Ascending aorta (tissue), 2 donors: Measurements from ENCODE around the gene SORT1. TPM values are rescaled to one million over a fixed set of nuclear protein-coding genes. Genes with fewer than 3 reads are reported as not detected.

Experiments used
- DNase-seq, 2 donors: peaks; one replicate each; pipeline ENCODE4 v3.0.0-alpha.2; 2019; ENCODE audit warnings: low spot score in 2 of 2
- H3K27ac ChIP-seq, 2 donors: fragments of 200-600 bp; sonication (generic); one replicate each; pipeline ENCODE4 v1.5.1; 2016 to 2017; ENCODE audit warnings: mild to moderate bottlenecking in 1 of 2
- H3K27me3 ChIP-seq: fragments of 200-600 bp; sonication (generic); one replicate; pipeline ENCODE4 v1.5.1; 2017
- H3K36me3 ChIP-seq, 2 donors: fragments of 200-600 bp; sonication (generic); one replicate each; pipeline ENCODE4 v1.5.1; 2016
- H3K4me1 ChIP-seq, 2 donors: fragments of 200-600 bp; sonication (generic); one replicate each; pipeline ENCODE4 v1.5.1; 2016 to 2017; ENCODE audit warnings: mild to moderate bottlenecking in 1 of 2
- H3K4me3 ChIP-seq, 2 donors: fragments of 200-600 bp; sonication (generic); one replicate each; pipeline ENCODE4 v1.5.1; 2016 to 2017; ENCODE audit warnings: mild to moderate bottlenecking in 1 of 2
- H3K9me3 ChIP-seq, 2 donors: fragments of 200-600 bp; sonication (generic); one replicate each; pipeline ENCODE4 v1.5.1; 2016
- CTCF ChIP-seq, 3 experiments: fragments of 200-600 bp in 2 of 3; fragments of 450-650 bp in 1 of 3; sonication (generic) in 2 of 3; IDR thresholded peaks; one replicate each; pipeline ENCODE4 v1.5.1; 2016 to 2019; ENCODE audit warnings: antibody characterized with exemption in 3 of 3, mild to moderate bottlenecking in 1 of 3, moderate library complexity in 1 of 3
- intact Hi-C: fragments of 100-400 bp; cut with DNase I; formaldehyde crosslinking; loops from one replicate; pipeline ENCODE4 v1.15.1; 2023
- total RNA-seq: library from RNA; depleted of rRNA; stranded (reverse); fragments of >200 nt; gene quantifications from one replicate; pipeline ENCODE4 v1.1.0, GENCODE V29; 2016

SORT1 gene
- total RNA-seq, 1 donor from 2014 or later, result 111 TPM

- Histone ChIP-seq H3K4me3 (no peak overlapping the region), H3K27ac (no peak overlapping the region), H3K9me3 (peaks cover 0 to 25% of the 10 kb centered on the region in 2 donors), H3K36me3 (peaks cover 89 to 97% of the 10 kb centered on the region in 2 donors), H3K27me3 (no peaks in the 10 kb centered on the region), H3K4me1 (no peaks in the 10 kb centered on the region)
- no peak for DNase-seq
- intact Hi-C loops, result no loop called here
- TF ChIP-seq CTCF (IDR thresholded peaks at IDR 0.05), result no peak
Measured at GRCh38 chr1:109331113-109331512, 66.6 kb downstream of the SORT1 start.

- no peak overlapping the region for H3K27ac ChIP-seq
- H3K4me3 ChIP-seq, result no peak overlapping the region
- no peaks in the 10 kb centered on the region for H3K27me3 ChIP-seq
- intact Hi-C loops, result no loop called here
- peaks cover 87 to 97% of the 10 kb centered on the region in 2 donors for H3K36me3 ChIP-seq
- peaks cover 0 to 17% of the 10 kb centered on the region in 2 donors for H3K9me3 ChIP-seq
- no peak for DNase-seq
- TF ChIP-seq CTCF (IDR thresholded peaks at IDR 0.05), result no peak
- H3K4me1 ChIP-seq, result no peaks in the 10 kb centered on the region
Measured at GRCh38 chr1:109327285-109327684, 70.4 kb downstream of the SORT1 start.

- Histone ChIP-seq H3K4me1 (no peaks in the 10 kb centered on the region), H3K4me3 (no peak overlapping the region), H3K27ac (no peak overlapping the region), H3K36me3 (peaks cover 92 to 97% of the 10 kb centered on the region in 2 donors), H3K27me3 (no peaks in the 10 kb centered on the region), H3K9me3 (no peaks in the 10 kb centered on the region)
- intact Hi-C loops, result no loop called here
- DNase-seq, result no peak
- no peak for TF ChIP-seq CTCF (IDR thresholded peaks at IDR 0.05)
Measured at GRCh38 chr1:109322974-109323373, 74.7 kb downstream of the SORT1 start.

- no peak overlapping the region for H3K4me3 ChIP-seq
- H3K27ac ChIP-seq, result no peak overlapping the region
- TF ChIP-seq CTCF (IDR thresholded peaks at IDR 0.05), result no peak
- no peak for DNase-seq
- intact Hi-C loops, result no loop called here
- no peaks in the 10 kb centered on the region for H3K27me3 ChIP-seq
- peaks cover 92 to 100% of the 10 kb centered on the region in 2 donors for H3K36me3 ChIP-seq
- no peaks in the 10 kb centered on the region for H3K9me3 ChIP-seq
- no peaks in the 10 kb centered on the region for H3K4me1 ChIP-seq
Measured at GRCh38 chr1:109319114-109319513, 78.6 kb downstream of the SORT1 start.

- DNase-seq, result no peak
- Histone ChIP-seq H3K27ac (no peak overlapping the region), H3K36me3 (peaks cover 85 to 98% of the 10 kb centered on the region in 2 donors), H3K4me1 (no peaks in the 10 kb centered on the region), H3K9me3 (no peaks in the 10 kb centered on the region), H3K4me3 (no peak overlapping the region), H3K27me3 (no peaks in the 10 kb centered on the region)
- no peak for TF ChIP-seq CTCF (IDR thresholded peaks at IDR 0.05)
- intact Hi-C loops, result no loop called here
Measured at GRCh38 chr1:109316506-109316905, 81.2 kb downstream of the SORT1 start.

GRCh38 chr1:109315288-109315687 lies 82.4 kb downstream of the SORT1 start:
- Histone ChIP-seq H3K4me1 (no peaks in the 10 kb centered on the region), H3K27me3 (no peaks in the 10 kb centered on the region), H3K27ac (no peak overlapping the region), H3K36me3 (peaks cover 83 to 98% of the 10 kb centered on the region in 2 donors), H3K4me3 (no peak overlapping the region), H3K9me3 (no peaks in the 10 kb centered on the region)
- intact Hi-C loops, result no loop called here
- no peak for DNase-seq
- TF ChIP-seq CTCF (IDR thresholded peaks at IDR 0.05), result no peak
